Stimulated activated CD4-positive, alpha-beta T cell treated with anti-CD3 and anti-CD28 coated beads, Interleukin-1b, Interleukin-23, amount 100 ng/mL, for 24 hours (primary cell): ENCODE results near the gene PON3.

ENCODE experiments used
- DNase-seq, 4 experiments: peaks; one replicate each; pipeline ENCODE4 v3.0.0-alpha.2; 2020; ENCODE audit warnings: low read depth in 4 of 4, low spot score in 1 of 4

Gene PON3

GRCh38 chr7:95342642-95343307 lies 53.4 kb downstream of the PON3 start:
- no peak for DNase-seq

- DNase-seq, result no peak
These were observed 54.1 kb downstream of the PON3 start for GRCh38 chr7:95342029-95342428.

- no peak for DNase-seq
These were observed 55.7 kb downstream of the PON3 start for GRCh38 chr7:95340491-95340890.

GRCh38 chr7:95338832-95339231 lies 57.3 kb downstream of the PON3 start:
- DNase-seq, result no peak

GRCh38 chr7:95335093-95335492 lies 61.1 kb downstream of the PON3 start:
- no peak for DNase-seq

GRCh38 chr7:95334447-95334846 lies 61.7 kb downstream of the PON3 start:
- DNase-seq, result no peak

GRCh38 chr7:95330961-95331337 lies 65.2 kb downstream of the PON3 start:
- no peak for DNase-seq

GRCh38 chr7:95330204-95330960 lies 65.8 kb downstream of the PON3 start:
- DNase-seq, result no peak

GRCh38 chr7:95327356-95327755 lies 68.8 kb downstream of the PON3 start:
- DNase-seq, result no peak

- no peak for DNase-seq
These were observed 71.7 kb downstream of the PON3 start, which contains the start of gene PON1 for GRCh38 chr7:95324431-95324830. PON1 (minus strand) TSS chr7:95324532; CDS start chr7:95324475, 57 bp downstream.

GRCh38 chr7:95323410-95324129 lies 72.6 kb downstream of the PON3 start:
- no peak for DNase-seq

GRCh38 chr7:95322854-95323253 lies 73.3 kb downstream of the PON3 start:
- DNase-seq, result no peak

- DNase-seq, result no peak
These were observed 73.8 kb downstream of the PON3 start for GRCh38 chr7:95322396-95322795.

GRCh38 chr7:95321720-95322119 lies 74.5 kb downstream of the PON3 start:
- no peak for DNase-seq

GRCh38 chr7:95320651-95321050 lies 75.5 kb downstream of the PON3 start:
- no peak for DNase-seq

GRCh38 chr7:95319570-95319969 lies 76.6 kb downstream of the PON3 start:
- no peak for DNase-seq

GRCh38 chr7:95318501-95319100 lies 77.6 kb downstream of the PON3 start:
- DNase-seq, result no peak

GRCh38 chr7:95317966-95318365 lies 78.2 kb downstream of the PON3 start:
- no peak for DNase-seq

- no peak for DNase-seq
These were observed 78.6 kb downstream of the PON3 start for GRCh38 chr7:95317546-95317945.

GRCh38 chr7:95316588-95316987 lies 79.6 kb downstream of the PON3 start:
- no peak for DNase-seq

GRCh38 chr7:95312561-95312960 lies 83.6 kb downstream of the PON3 start:
- DNase-seq, result no peak

- DNase-seq, result no peak
These were observed 84.8 kb downstream of the PON3 start for GRCh38 chr7:95311389-95311788.
